ENCODE results near the gene STPG3. TPM values are rescaled to one million over a fixed set of nuclear protein-coding genes. Genes with fewer than 3 reads are reported as not detected.

Gene STPG3
- total and polyA plus RNA-seq, 2 experiments from 2014 or later: not detected

DNA sequence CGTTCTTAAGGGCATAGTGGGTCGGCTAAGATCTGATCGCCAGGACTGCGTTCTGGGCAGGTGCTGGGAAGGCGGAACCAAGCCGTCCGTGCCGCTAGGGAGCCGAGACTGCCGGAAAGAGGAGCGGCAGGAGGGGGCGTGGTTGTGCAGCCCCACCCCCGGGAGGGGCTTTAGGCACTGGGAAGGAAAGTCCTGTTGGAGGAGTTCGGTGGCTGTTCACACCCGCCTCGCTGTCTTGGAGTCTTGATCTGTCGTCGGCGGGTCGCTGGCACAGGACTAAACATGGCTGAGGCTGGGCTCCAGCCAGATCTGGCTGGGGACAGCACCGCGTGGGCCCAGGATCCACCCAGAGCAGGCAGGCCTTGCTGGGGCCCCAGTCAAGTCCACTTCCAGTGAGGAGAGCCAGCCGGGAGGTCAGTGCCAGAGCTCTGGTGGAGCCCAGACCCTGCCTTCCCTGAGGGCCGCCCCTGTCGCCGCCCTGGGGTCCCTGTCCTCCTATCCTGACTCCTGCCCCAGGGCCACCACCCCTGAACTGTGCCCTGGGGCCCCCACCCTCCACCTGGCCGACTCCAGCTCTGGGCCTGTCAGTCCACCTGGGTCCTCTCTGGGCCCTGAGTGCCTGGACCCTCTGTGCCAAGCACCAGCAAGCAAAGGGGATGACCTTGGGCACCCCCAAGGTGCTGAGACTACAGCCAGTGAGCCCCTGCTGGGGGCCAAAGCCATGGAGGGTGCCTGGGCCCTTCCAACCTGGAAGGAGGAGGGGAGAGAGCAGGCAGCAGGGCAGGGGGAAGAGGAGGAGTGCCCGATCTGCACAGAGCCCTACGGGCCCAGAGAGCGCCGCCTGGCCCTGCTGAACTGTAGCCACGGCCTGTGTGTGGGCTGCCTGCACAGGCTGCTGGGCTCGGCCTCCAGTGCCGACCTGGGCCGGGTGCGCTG, 33.5 kb upstream of the STPG3 start:
- Histone ChIP-seq H3K27ac (ENCODE audit: low read depth) (0 out of 2 replicates have a peak overlapping the region, but pooled peaks have one; percentile 32), H4K20me1 (replicated peaks; ENCODE audit: insufficient read depth) (no peaks in the 10 kb centered on the region; the same call in 1 of the 2 replicates), H3K36me3 (ENCODE audit: insufficient read depth) (no peaks in the 10 kb centered on the region), H3K27me3 (ENCODE audit: insufficient read depth) (peaks cover 3% of the 10 kb centered on the region; the same call in 1 of the 2 replicates), H3K4me3 (no peak overlapping the region), H3K9me2 (ENCODE audit: insufficient read depth) (no peaks in the 10 kb centered on the region), H3K4me1 (ENCODE audit: insufficient read depth) (0 out of 2 replicates have a peak, but pooled peaks cover 3% of the 10 kb centered on the region), H2AFZ (no peak overlapping the region), H3K79me2 (replicated peaks; ENCODE audit: insufficient read depth) (no peaks in the 10 kb centered on the region), H3K4me2 (0 out of 2 replicates have a peak overlapping the region, but pooled peaks have one; percentile 38), H3F3A (replicated peaks; ENCODE audit: low read depth) (0 out of 2 replicates have a peak, but pooled peaks cover 3% of the 10 kb centered on the region)
- TF ChIP-seq EZH2phosphoT487 (IDR thresholded peaks at IDR 0.05; ENCODE audit: unreplicated experiment) (no peak), POLR2AphosphoS5 (IDR thresholded peaks at IDR 0.05; ENCODE audit: low read depth) (peak; percentile 30; the same call in 1 of the 2 replicates), NANOG (IDR thresholded peaks at IDR 0.05; ENCODE audit: borderline replicate concordance) (no peak)
- TF ChIP-seq, protein P1, sequence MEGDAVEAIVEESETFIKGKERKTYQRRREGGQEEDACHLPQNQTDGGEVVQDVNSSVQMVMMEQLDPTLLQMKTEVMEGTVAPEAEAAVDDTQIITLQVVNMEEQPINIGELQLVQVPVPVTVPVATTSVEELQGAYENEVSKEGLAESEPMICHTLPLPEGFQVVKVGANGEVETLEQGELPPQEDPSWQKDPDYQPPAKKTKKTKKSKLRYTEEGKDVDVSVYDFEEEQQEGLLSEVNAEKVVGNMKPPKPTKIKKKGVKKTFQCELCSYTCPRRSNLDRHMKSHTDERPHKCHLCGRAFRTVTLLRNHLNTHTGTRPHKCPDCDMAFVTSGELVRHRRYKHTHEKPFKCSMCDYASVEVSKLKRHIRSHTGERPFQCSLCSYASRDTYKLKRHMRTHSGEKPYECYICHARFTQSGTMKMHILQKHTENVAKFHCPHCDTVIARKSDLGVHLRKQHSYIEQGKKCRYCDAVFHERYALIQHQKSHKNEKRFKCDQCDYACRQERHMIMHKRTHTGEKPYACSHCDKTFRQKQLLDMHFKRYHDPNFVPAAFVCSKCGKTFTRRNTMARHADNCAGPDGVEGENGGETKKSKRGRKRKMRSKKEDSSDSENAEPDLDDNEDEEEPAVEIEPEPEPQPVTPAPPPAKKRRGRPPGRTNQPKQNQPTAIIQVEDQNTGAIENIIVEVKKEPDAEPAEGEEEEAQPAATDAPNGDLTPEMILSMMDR (conservative IDR thresholded peaks at IDR 0.05; ENCODE audit: low read depth in 2 of 2): no peak; a peak in 1 of 4 replicates
- H3K36me3 Mint-ChIP-seq (ENCODE audit: low read depth): no peaks in the 10 kb centered on the region; the same call in 1 of the 3 replicates
- DNase-seq (ENCODE audit: low spot score) (peak; percentile 89), ATAC-seq (peak; percentile 66)
- peaks cover 7% of the 10 kb centered on the region; the same call in 2 of the 3 replicates for H3K4me1 Mint-ChIP-seq
- peak overlapping the region; percentile 39; the same call in 1 of the 3 replicates for H3K4me3 Mint-ChIP-seq
- H3K9me3 Mint-ChIP-seq: no peaks in the 10 kb centered on the region
- H3K27me3 Mint-ChIP-seq (ENCODE audit: insufficient read depth, low read depth, poor library complexity): no peaks in the 10 kb centered on the region
- H3K27ac Mint-ChIP-seq: no peak overlapping the region

DNA sequence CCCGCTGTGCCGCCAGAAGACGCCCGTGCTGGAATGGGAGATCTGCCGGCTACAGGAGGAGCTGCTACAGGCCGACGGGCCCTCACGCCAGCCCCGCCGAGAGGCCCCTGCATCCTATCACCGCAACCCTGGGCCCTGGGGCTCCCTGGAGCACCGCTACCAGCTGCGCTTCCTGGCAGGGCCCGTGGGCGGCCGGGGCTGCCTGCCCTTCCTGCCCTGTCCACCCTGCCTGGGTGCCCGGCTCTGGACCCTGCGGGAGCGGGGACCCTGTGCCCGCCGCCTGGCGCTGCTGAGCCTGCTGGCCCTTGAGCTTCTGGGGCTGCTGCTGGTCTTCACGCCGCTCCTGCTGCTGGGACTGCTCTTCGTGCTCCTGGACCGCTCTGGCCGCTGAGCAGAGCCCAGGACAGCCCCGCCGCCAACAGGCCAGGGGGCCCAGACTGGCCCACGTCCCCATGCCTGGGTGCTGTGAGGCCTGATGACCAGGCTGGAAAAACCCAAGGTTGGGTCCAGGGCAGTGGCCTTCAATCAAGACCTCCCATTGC, 32.8 kb upstream of the STPG3 start:
- Mint-ChIP-seq H3K9me3 (no peaks in the 10 kb centered on the region), H3K27ac (no peak overlapping the region; the same call in 1 of the 2 replicates), H3K36me3 (ENCODE audit: low read depth) (no peaks in the 10 kb centered on the region; the same call in 2 of the 3 replicates), H3K27me3 (ENCODE audit: insufficient read depth, low read depth, poor library complexity) (no peaks in the 10 kb centered on the region), H3K4me1 (peaks cover 7% of the 10 kb centered on the region; the same call in 2 of the 3 replicates), H3K4me3 (no peak overlapping the region)
- H3K27ac ChIP-seq (ENCODE audit: low read depth): no peak overlapping the region
- H3K4me2 ChIP-seq: no peak overlapping the region
- no peaks in the 10 kb centered on the region; the same call in 1 of the 2 replicates for H4K20me1 ChIP-seq (replicated peaks; ENCODE audit: insufficient read depth)
- H3K4me3 ChIP-seq: no peak overlapping the region
- peaks cover 3% of the 10 kb centered on the region; the same call in 1 of the 2 replicates for H3K4me1 ChIP-seq (ENCODE audit: insufficient read depth)
- H3K79me2 ChIP-seq (replicated peaks; ENCODE audit: insufficient read depth): no peaks in the 10 kb centered on the region
- no peak overlapping the region for H2AFZ ChIP-seq
- ATAC-seq (no peak), DNase-seq (ENCODE audit: low spot score) (no peak)
- peaks cover 9% of the 10 kb centered on the region; the same call in 1 of the 2 replicates for H3K27me3 ChIP-seq (ENCODE audit: insufficient read depth)
- 0 out of 2 replicates have a peak, but pooled peaks cover 3% of the 10 kb centered on the region for H3F3A ChIP-seq (replicated peaks; ENCODE audit: low read depth)
- no peaks in the 10 kb centered on the region for H3K36me3 ChIP-seq (ENCODE audit: insufficient read depth)
- no peaks in the 10 kb centered on the region for H3K9me2 ChIP-seq (ENCODE audit: insufficient read depth)
- TF ChIP-seq JUNB (IDR thresholded peaks at IDR 0.05; ENCODE audit: unreplicated experiment) (no peak), ZNF331 (CRISPR knock-in tag; IDR thresholded peaks at IDR 0.05; ENCODE audit: low read depth) (no peak), CREB1 (CRISPR knock-in tag; IDR thresholded peaks at IDR 0.05; ENCODE audit: low read depth) (no peak)
- TF ChIP-seq, protein P2, sequence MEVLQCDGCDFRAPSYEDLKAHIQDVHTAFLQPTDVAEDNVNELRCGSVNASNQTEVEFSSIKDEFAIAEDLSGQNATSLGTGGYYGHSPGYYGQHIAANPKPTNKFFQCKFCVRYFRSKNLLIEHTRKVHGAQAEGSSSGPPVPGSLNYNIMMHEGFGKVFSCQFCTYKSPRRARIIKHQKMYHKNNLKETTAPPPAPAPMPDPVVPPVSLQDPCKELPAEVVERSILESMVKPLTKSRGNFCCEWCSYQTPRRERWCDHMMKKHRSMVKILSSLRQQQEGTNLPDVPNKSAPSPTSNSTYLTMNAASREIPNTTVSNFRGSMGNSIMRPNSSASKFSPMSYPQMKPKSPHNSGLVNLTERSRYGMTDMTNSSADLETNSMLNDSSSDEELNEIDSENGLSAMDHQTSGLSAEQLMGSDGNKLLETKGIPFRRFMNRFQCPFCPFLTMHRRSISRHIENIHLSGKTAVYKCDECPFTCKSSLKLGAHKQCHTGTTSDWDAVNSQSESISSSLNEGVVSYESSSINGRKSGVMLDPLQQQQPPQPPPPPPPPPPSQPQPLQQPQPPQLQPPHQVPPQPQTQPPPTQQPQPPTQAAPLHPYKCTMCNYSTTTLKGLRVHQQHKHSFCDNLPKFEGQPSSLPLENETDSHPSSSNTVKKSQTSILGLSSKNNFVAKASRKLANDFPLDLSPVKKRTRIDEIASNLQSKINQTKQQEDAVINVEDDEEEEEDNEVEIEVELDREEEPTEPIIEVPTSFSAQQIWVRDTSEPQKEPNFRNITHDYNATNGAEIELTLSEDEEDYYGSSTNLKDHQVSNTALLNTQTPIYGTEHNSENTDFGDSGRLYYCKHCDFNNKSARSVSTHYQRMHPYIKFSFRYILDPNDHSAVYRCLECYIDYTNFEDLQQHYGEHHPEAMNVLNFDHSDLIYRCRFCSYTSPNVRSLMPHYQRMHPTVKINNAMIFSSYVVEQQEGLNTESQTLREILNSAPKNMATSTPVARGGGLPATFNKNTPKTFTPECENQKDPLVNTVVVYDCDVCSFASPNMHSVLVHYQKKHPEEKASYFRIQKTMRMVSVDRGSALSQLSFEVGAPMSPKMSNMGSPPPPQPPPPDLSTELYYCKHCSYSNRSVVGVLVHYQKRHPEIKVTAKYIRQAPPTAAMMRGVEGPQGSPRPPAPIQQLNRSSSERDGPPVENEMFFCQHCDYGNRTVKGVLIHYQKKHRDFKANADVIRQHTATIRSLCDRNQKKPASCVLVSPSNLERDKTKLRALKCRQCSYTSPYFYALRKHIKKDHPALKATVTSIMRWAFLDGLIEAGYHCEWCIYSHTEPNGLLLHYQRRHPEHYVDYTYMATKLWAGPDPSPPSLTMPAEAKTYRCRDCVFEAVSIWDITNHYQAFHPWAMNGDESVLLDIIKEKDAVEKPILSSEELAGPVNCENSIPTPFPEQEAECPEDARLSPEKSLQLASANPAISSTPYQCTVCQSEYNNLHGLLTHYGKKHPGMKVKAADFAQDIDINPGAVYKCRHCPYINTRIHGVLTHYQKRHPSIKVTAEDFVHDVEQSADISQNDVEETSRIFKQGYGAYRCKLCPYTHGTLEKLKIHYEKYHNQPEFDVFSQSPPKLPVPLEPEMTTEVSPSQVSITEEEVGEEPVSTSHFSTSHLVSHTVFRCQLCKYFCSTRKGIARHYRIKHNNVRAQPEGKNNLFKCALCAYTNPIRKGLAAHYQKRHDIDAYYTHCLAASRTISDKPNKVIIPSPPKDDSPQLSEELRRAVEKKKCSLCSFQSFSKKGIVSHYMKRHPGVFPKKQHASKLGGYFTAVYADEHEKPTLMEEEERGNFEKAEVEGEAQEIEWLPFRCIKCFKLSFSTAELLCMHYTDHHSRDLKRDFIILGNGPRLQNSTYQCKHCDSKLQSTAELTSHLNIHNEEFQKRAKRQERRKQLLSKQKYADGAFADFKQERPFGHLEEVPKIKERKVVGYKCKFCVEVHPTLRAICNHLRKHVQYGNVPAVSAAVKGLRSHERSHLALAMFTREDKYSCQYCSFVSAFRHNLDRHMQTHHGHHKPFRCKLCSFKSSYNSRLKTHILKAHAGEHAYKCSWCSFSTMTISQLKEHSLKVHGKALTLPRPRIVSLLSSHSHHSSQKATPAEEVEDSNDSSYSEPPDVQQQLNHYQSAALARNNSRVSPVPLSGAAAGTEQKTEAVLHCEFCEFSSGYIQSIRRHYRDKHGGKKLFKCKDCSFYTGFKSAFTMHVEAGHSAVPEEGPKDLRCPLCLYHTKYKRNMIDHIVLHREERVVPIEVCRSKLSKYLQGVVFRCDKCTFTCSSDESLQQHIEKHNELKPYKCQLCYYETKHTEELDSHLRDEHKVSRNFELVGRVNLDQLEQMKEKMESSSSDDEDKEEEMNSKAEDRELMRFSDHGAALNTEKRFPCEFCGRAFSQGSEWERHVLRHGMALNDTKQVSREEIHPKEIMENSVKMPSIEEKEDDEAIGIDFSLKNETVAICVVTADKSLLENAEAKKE (CRISPR knock-in tag; IDR thresholded peaks at IDR 0.05): no peak

All from GM23338 (cell line).